Measurements from ENCODE around the gene ITGA7. TPM values are rescaled to one million over a fixed set of nuclear protein-coding genes. Genes with fewer than 3 reads are reported as not detected.

The ITGA7 gene
- total and polyA plus RNA-seq, 2 of the 4 experiments (the other 2 are of a cell fraction): 3.9 to 15.7 TPM

DNA sequence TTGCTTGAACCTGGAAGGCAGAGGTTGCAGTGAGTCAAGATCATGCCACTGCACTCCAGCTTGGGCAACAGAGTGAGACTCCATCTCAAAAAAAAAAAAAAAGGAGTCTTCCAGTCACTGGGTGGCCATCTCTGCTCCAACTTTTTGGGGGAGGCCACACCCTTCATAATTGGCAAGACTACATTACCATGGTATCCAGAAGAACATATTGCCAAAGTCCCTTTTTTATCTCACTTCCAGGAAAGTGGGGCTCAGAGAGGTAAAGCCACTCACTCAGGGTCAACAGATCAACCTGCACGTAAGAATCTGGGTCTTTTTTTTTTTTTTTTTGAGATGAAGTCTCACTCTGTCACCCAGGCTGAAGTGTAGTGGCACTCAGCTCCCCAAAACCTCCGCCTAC lies 26.2 kb upstream of the ITGA7 start:
- no TSS peak for BruUV-seq (replicated peaks)
- Histone ChIP-seq H2BK5ac (ENCODE audit: low read depth, low read length, poor library complexity, severe bottlenecking) (no peak overlapping the region), H3K4me2 (ENCODE audit: low read depth, low read length) (no peak overlapping the region), H3K36me3 (ENCODE audit: control insufficient read depth, insufficient read depth, low read length) (no peaks in the 10 kb centered on the region), H3K79me1 (ENCODE audit: low read depth in 1 of 2, low read length in 2 of 2) (peaks cover 0 to 44% of the 10 kb centered on the region in 2 experiments; a peak in 2 of 4 replicates), H2AFZ (replicated peaks; ENCODE audit: low read length, poor library complexity) (no peak overlapping the region), H3K4me3 (ENCODE audit: insufficient read depth, low read depth, low read length) (no peak overlapping the region), H4K8ac (ENCODE audit: low read depth in 2 of 2, low read length in 2 of 2) (no peak overlapping the region), H4K91ac (ENCODE audit: insufficient read depth, low read depth, low read length) (no peak overlapping the region), H3K9ac (ENCODE audit: low read depth, low read length) (no peak overlapping the region), H3K56ac (ENCODE audit: extremely low read depth, insufficient read depth, low read length) (no peak overlapping the region), H2AK5ac (ENCODE audit: low read depth, low read length) (no peak overlapping the region), H3K4me1 (ENCODE audit: control insufficient read depth, insufficient read depth, low read length) (peaks cover 8% of the 10 kb centered on the region), H4K5ac (ENCODE audit: low read depth, low read length) (no peak overlapping the region), H3K14ac (replicated peaks; ENCODE audit: low read depth, low read length) (no peak overlapping the region), H2BK120ac (ENCODE audit: low read depth, low read length) (no peak overlapping the region), H3K27ac (ENCODE audit: insufficient read depth, low read length) (no peak overlapping the region), H3K4ac (ENCODE audit: low read depth, low read length) (no peak overlapping the region), H3K23ac (ENCODE audit: low read depth, low read length) (no peak overlapping the region), H3K27me3 (ENCODE audit: control insufficient read depth, insufficient read depth, low read length) (no peaks in the 10 kb centered on the region), H2AK9ac (replicated peaks; ENCODE audit: low read depth, low read length, poor library complexity) (no peak overlapping the region), H2BK15ac (ENCODE audit: low read depth, low read length) (no peak overlapping the region), H2BK20ac (ENCODE audit: low read depth, low read length) (no peak overlapping the region), H4K20me1 (ENCODE audit: insufficient read depth, low read length) (peaks cover 9% of the 10 kb centered on the region; the same call in 1 of the 2 replicates), H3K9me3 (ENCODE audit: control insufficient read depth, insufficient read depth, low read length) (no peaks in the 10 kb centered on the region), H3K18ac (ENCODE audit: low read depth, low read length) (no peak overlapping the region), H3K9me1 (ENCODE audit: insufficient read depth, low read length) (0 out of 2 replicates have a peak, but pooled peaks cover 3% of the 10 kb centered on the region)
- ATAC-seq (ENCODE audit: low read depth) (no peak), DNase-seq (no peak)
- in situ Hi-C loops (cut with MboI; ENCODE audit: low sequenced_read_pairs): no loop called here
- WGBS, 2 experiments (ENCODE audit: extremely low coverage in 2 of 2, insufficient read length in 1 of 2): 50% methylated on average over 1 of the region's 2 CpGs; no CpG with 5 or more reads in 1 of the 2 experiments
- dilution Hi-C loops (cut with HindIII; ENCODE audit: low sequenced_read_pairs, unreplicated experiment): no loop called here
- POLR2A ChIA-PET (ENCODE audit: unreplicated experiment): no interaction called here
- intact Hi-C loops (cut with micrococcal nuclease): no loop called here
- TF ChIP-seq RFX5 (IDR thresholded peaks at IDR 0.05; ENCODE audit: low read depth, low read length) (no peak), CHD1 (IDR thresholded peaks at IDR 0.05; ENCODE audit: low read depth, low read length) (no peak), ELK1 (IDR thresholded peaks at IDR 0.05; ENCODE audit: borderline replicate concordance, low read depth, low read length) (no peak), RCOR1 (IDR thresholded peaks at IDR 0.05; ENCODE audit: insufficient replicate concordance, low read length) (no peak), RAD21 (IDR thresholded peaks at IDR 0.05; ENCODE audit: low read length) (no peak), CEBPB (IDR thresholded peaks at IDR 0.05; ENCODE audit: low read depth, low read length) (no peak), NFE2L2 (IDR thresholded peaks at IDR 0.05; ENCODE audit: low read depth, low read length) (no peak), SMC3 (IDR thresholded peaks at IDR 0.05; ENCODE audit: low read depth, low read length) (no peak), BHLHE40 (IDR thresholded peaks at IDR 0.05; ENCODE audit: low read depth, low read length) (no peak), MAZ (IDR thresholded peaks at IDR 0.05; ENCODE audit: borderline replicate concordance, low read depth, low read length) (no peak), MXI1 (IDR thresholded peaks at IDR 0.05; ENCODE audit: borderline replicate concordance, low read depth, low read length) (no peak)
- TF ChIP-seq, protein P1, sequence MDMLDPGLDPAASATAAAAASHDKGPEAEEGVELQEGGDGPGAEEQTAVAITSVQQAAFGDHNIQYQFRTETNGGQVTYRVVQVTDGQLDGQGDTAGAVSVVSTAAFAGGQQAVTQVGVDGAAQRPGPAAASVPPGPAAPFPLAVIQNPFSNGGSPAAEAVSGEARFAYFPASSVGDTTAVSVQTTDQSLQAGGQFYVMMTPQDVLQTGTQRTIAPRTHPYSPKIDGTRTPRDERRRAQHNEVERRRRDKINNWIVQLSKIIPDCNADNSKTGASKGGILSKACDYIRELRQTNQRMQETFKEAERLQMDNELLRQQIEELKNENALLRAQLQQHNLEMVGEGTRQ (IDR thresholded peaks at IDR 0.05; ENCODE audit: low read depth, low read length): no peak
- CTCF ChIA-PET: interaction anchor here (0.6 kb wide), 1 partner anchor 389 kb away, joined by 3 read pairs; no protein-coding TSS in a partner anchor

Data from IMR-90 (cell line).